HL-60 (cell line): ENCODE measurements around the gene S100A7.

Experiments used
- DNase-seq, 2 experiments: peaks; one replicate each; pipeline ENCODE4 v3.0.0-alpha.2; 2010 to 2020; ENCODE audit warnings: low read depth in 1 of 2, low spot score in 1 of 2
- H3K27ac ChIP-seq: fragments of 250-450 bp; sonication (Bioruptor Pico); replicated peaks from 2 replicates; pipeline ENCODE4 v1.5.1; 2020; ENCODE audit warnings: mild to moderate bottlenecking, moderate library complexity
- H3K27me3 ChIP-seq: fragments of 250-450 bp; sonication (Bioruptor Pico); 2 replicates; pipeline ENCODE4 v1.5.1; 2021; ENCODE audit warnings: mild to moderate bottlenecking, moderate library complexity; ENCODE audit not compliant: insufficient read depth, poor library complexity, severe bottlenecking
- H3K4me3 ChIP-seq: replicated peaks from 2 replicates; pipeline ENCODE4 v1.5.1; 2011; ENCODE audit warnings: mild to moderate bottlenecking, control low read depth, low read length; ENCODE audit not compliant: insufficient read depth
- GABPA ChIP-seq: IDR thresholded peaks from 2 replicates; pipeline ENCODE4 v1.6.1; 2012; ENCODE audit warnings: low read depth
- POLR2AphosphoS5 ChIP-seq: IDR thresholded peaks from 2 replicates; pipeline ENCODE4 v1.6.1; 2012; ENCODE audit warnings: low read depth
- SPI1 ChIP-seq: IDR thresholded peaks from 2 replicates; pipeline ENCODE4 v1.6.1; 2012; ENCODE audit warnings: low read depth, mild to moderate bottlenecking, borderline replicate concordance
- TF ChIP-seq, protein P1 (sequence below): IDR thresholded peaks from 2 replicates; pipeline ENCODE4 v1.6.1; 2012; ENCODE audit warnings: low read depth; ENCODE audit not compliant: insufficient replicate concordance
- TF ChIP-seq, protein P2 (sequence below): IDR thresholded peaks from one replicate; pipeline ENCODE4 v1.5.1; 2011; ENCODE audit warnings: low read length, control low read depth, inconsistent platforms; ENCODE audit not compliant: insufficient read depth

S100A7 gene

DNA sequence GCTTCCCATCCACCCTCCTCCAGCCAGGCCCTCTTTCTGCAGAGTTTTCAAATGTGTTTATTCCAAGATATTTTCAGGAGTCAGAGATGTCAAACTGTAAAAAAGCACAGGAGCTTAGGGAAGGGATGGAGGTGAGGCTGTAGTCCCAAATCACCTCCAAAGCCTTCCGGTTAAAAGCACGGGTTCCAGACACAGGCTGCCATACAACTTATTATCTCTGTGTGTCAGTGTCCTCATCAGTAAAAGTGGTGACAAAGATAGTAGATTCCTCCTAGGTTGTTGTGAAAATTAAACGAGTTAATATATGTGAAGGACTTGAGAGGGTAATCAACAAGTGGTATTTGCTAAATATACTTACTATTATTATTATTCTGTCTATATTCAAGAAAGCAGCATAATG lies 29.0 kb downstream of the S100A7 start:
- no peak overlapping the region for H3K27ac ChIP-seq
- no peaks in the 10 kb centered on the region for H3K27me3 ChIP-seq
- TF ChIP-seq SPI1, result no peak
- TF ChIP-seq POLR2AphosphoS5, result no peak
- TF ChIP-seq, protein P1, sequence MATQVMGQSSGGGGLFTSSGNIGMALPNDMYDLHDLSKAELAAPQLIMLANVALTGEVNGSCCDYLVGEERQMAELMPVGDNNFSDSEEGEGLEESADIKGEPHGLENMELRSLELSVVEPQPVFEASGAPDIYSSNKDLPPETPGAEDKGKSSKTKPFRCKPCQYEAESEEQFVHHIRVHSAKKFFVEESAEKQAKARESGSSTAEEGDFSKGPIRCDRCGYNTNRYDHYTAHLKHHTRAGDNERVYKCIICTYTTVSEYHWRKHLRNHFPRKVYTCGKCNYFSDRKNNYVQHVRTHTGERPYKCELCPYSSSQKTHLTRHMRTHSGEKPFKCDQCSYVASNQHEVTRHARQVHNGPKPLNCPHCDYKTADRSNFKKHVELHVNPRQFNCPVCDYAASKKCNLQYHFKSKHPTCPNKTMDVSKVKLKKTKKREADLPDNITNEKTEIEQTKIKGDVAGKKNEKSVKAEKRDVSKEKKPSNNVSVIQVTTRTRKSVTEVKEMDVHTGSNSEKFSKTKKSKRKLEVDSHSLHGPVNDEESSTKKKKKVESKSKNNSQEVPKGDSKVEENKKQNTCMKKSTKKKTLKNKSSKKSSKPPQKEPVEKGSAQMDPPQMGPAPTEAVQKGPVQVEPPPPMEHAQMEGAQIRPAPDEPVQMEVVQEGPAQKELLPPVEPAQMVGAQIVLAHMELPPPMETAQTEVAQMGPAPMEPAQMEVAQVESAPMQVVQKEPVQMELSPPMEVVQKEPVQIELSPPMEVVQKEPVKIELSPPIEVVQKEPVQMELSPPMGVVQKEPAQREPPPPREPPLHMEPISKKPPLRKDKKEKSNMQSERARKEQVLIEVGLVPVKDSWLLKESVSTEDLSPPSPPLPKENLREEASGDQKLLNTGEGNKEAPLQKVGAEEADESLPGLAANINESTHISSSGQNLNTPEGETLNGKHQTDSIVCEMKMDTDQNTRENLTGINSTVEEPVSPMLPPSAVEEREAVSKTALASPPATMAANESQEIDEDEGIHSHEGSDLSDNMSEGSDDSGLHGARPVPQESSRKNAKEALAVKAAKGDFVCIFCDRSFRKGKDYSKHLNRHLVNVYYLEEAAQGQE, result no peak
- TF ChIP-seq, protein P2, sequence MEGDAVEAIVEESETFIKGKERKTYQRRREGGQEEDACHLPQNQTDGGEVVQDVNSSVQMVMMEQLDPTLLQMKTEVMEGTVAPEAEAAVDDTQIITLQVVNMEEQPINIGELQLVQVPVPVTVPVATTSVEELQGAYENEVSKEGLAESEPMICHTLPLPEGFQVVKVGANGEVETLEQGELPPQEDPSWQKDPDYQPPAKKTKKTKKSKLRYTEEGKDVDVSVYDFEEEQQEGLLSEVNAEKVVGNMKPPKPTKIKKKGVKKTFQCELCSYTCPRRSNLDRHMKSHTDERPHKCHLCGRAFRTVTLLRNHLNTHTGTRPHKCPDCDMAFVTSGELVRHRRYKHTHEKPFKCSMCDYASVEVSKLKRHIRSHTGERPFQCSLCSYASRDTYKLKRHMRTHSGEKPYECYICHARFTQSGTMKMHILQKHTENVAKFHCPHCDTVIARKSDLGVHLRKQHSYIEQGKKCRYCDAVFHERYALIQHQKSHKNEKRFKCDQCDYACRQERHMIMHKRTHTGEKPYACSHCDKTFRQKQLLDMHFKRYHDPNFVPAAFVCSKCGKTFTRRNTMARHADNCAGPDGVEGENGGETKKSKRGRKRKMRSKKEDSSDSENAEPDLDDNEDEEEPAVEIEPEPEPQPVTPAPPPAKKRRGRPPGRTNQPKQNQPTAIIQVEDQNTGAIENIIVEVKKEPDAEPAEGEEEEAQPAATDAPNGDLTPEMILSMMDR, result no peak
- TF ChIP-seq GABPA, result no peak
- no peak overlapping the region for H3K4me3 ChIP-seq
- DNase-seq, result no peak

DNA sequence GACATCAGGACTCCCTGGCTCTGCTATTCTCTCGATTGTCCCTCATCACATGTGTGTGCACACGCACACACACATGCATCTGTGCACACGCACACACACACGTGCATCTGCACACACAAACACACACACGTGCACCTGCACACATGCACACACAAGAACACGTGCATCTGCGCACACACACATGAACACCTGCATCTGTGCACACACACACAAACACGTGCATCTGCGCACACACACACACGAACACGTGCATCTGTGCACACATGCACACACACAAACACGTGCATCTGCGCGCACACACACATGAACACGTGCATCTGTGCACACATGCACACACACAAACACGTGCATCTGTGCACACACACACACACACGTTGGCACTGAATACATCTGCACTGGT lies 29.4 kb downstream of the S100A7 start:
- Histone ChIP-seq H3K4me3 (no peak overlapping the region), H3K27me3 (no peaks in the 10 kb centered on the region), H3K27ac (no peak overlapping the region)
- TF ChIP-seq, protein P1, result no peak
- TF ChIP-seq, protein P2, result no peak
- TF ChIP-seq SPI1 (no peak), GABPA (no peak)
- DNase-seq, result no peak

DNA sequence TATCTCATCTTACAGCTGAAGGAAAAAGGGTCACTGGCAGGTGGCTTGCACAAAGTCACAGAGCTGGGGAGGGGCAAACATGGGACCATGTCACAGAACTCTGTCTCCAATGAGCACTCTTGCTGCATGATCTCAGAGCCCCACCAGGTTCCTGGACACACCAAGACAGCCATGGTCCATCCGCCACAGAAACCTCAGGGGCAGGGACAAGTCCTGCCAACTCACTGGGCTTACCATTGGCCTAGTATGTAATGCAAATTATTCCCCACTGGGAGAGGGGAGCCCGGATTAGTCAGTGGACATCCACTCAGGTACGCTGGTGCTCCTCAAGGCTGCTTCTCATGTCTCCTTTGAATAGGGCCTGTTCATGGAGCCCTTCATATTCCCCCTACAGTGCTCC lies 29.9 kb downstream of the S100A7 start:
- no peaks in the 10 kb centered on the region for H3K27me3 ChIP-seq
- H3K27ac ChIP-seq, result no peak overlapping the region
- no peak overlapping the region for H3K4me3 ChIP-seq
- TF ChIP-seq, protein P2, result no peak
- TF ChIP-seq, protein P1, result no peak
- TF ChIP-seq SPI1 (no peak), GABPA (no peak), POLR2AphosphoS5 (no peak)
- no peak for DNase-seq
